H1 (cell line): ENCODE data around the gene PDGFA. TPM values are rescaled to one million over a fixed set of nuclear protein-coding genes. Genes with fewer than 3 reads are reported as not detected.

Experiments
- CTCF ChIA-PET: fragments of 300-600 bp; sonication (Branson Sonifier 250); formaldehyde crosslinking; loops from one replicate; lab custom pipeline; 2021; ENCODE audit not compliant: partially characterized antibody; lab: Charles Lee
- POLR2A ChIA-PET: fragments of 300-600 bp; sonication (Branson Sonifier 250); formaldehyde crosslinking; loops from one replicate; lab custom pipeline; 2021; ENCODE audit warnings: inconsistent platforms; ENCODE audit not compliant: partially characterized antibody; lab: Charles Lee
- DNase-seq, 2 experiments: peaks; one replicate each; pipeline versions ENCODE4 v3.0.0 to v3.0.0-alpha.2; 2010 to 2022; ENCODE audit warnings: low spot score in 2 of 2, low read depth in 1 of 2, mixed read lengths in 1 of 2
- FAIRE-seq: peaks from 2 replicates; lab custom pipeline; 2011; peaks lifted over from hg19 to GRCh38; lab: Jason Lieb, UNC
- H2AFZ ChIP-seq: 2 replicates; pipeline ENCODE4 v1.8.1; 2012; ENCODE audit warnings: low read length, inconsistent platforms
- H2AK5ac ChIP-seq: 2 replicates; pipeline ENCODE4 v1.6.1; 2013; ENCODE audit warnings: low read depth, low read length
- H2BK120ac ChIP-seq: replicated peaks from 2 replicates; pipeline ENCODE3; 2013; ENCODE audit warnings: low read depth, low read length, inconsistent platforms
- H2BK12ac ChIP-seq: 2 replicates; pipeline ENCODE4 v1.6.1; 2013; ENCODE audit warnings: low read depth, low read length
- H2BK15ac ChIP-seq: 2 replicates; pipeline ENCODE4 v1.6.1; 2013; ENCODE audit warnings: low read length
- H2BK20ac ChIP-seq: 2 replicates; pipeline ENCODE4 v1.6.1; 2013; ENCODE audit warnings: low read length
- H2BK5ac ChIP-seq: 2 replicates; pipeline ENCODE4 v1.6.1; 2013; ENCODE audit warnings: low read depth, low read length
- H3K14ac ChIP-seq: 2 replicates; pipeline ENCODE4 v1.6.1; 2013; ENCODE audit warnings: inconsistent platforms; ENCODE audit not compliant: insufficient read length
- H3K18ac ChIP-seq: 2 replicates; pipeline ENCODE4 v1.6.1; 2013; ENCODE audit warnings: low read length; ENCODE audit errors: extremely low read depth
- H3K23ac ChIP-seq: 2 replicates; pipeline ENCODE4 v1.6.1; 2013; ENCODE audit warnings: inconsistent platforms; ENCODE audit not compliant: insufficient read length
- H3K23me2 ChIP-seq: 2 replicates; pipeline ENCODE4 v1.6.1; 2013; ENCODE audit warnings: low read depth, low read length
- H3K27ac ChIP-seq: 2 replicates; pipeline ENCODE4 v1.6.1; 2011; ENCODE audit warnings: low read depth, low read length, inconsistent platforms
- H3K27me3 ChIP-seq, 4 experiments: replicated peaks in 1 of 4; 1 replicate in 1 of 4; 2 replicates in 3 of 4; pipeline versions ENCODE4 v1.6.1 to v1.8.1; 2011 to 2013; ENCODE audit warnings: low read length in 3 of 4, mild to moderate bottlenecking in 3 of 4, inconsistent platforms in 2 of 4, mixed read lengths in 2 of 4, moderate library complexity in 1 of 4; ENCODE audit not compliant: control insufficient read depth in 3 of 4, insufficient read depth in 3 of 4; ENCODE audit errors: extremely low read depth in 1 of 4
- H3K36me3 ChIP-seq, 4 experiments: 2 replicates each; pipeline versions ENCODE4 v1.6.1 to v1.8.1; 2011 to 2013; ENCODE audit warnings: mild to moderate bottlenecking in 4 of 4, low read length in 3 of 4, moderate library complexity in 2 of 4, control low read depth in 1 of 4, inconsistent platforms in 1 of 4; ENCODE audit not compliant: insufficient read depth in 4 of 4, control insufficient read depth in 2 of 4
- H3K4ac ChIP-seq: replicated peaks from 2 replicates; pipeline ENCODE3; 2013; ENCODE audit warnings: low read length, low read depth, mixed read lengths, inconsistent platforms; ENCODE audit not compliant: insufficient read length
- H3K4me1 ChIP-seq, 4 experiments: replicated peaks in 1 of 4; 1 replicate in 1 of 4; 2 replicates in 3 of 4; pipeline versions ENCODE4 v1.6.1 to v1.8.1; 2011 to 2013; ENCODE audit warnings: low read length in 3 of 4, inconsistent platforms in 2 of 4, mixed read lengths in 1 of 4; ENCODE audit not compliant: insufficient read depth in 4 of 4, control insufficient read depth in 3 of 4
- H3K4me2 ChIP-seq, 2 experiments: 2 replicates each; pipeline versions ENCODE4 v1.6.1 to v1.8.1; 2011 to 2013; ENCODE audit warnings: low read depth in 2 of 2, low read length in 2 of 2, control low read depth in 1 of 2, inconsistent platforms in 1 of 2, mild to moderate bottlenecking in 1 of 2; ENCODE audit not compliant: insufficient read depth in 1 of 2
- H3K4me3 ChIP-seq, 4 experiments: fragments of 200-600, 300-600 bp in 1 of 4; sonication (generic), shearing (Covaris generic), sonication (Bioruptor Twin) in 1 of 4; 2 replicates each; pipeline versions ENCODE4 v1.5.1 to v1.8.1; 2011 to 2016; ENCODE audit warnings: low read length in 4 of 4, low read depth in 3 of 4, control low read depth in 2 of 4, inconsistent platforms in 2 of 4, mild to moderate bottlenecking in 2 of 4, mixed read lengths in 1 of 4, moderate library complexity in 1 of 4; ENCODE audit not compliant: insufficient read depth in 2 of 4; ENCODE audit errors: extremely low read depth in 1 of 4
- H3K56ac ChIP-seq: replicated peaks from 2 replicates; pipeline ENCODE3; 2013; ENCODE audit warnings: low read depth, mild to moderate bottlenecking, mixed read lengths, low read length, inconsistent platforms; ENCODE audit not compliant: insufficient read length
- H3K79me1 ChIP-seq: 2 replicates; pipeline ENCODE4 v1.6.1; 2013; ENCODE audit warnings: low read depth, low read length, control low read depth
- H3K79me2 ChIP-seq, 2 experiments: 2 replicates each; pipeline versions ENCODE4 v1.6.1 to v1.8.1; 2012 to 2013; ENCODE audit warnings: low read length in 2 of 2, mild to moderate bottlenecking in 2 of 2, inconsistent platforms in 1 of 2; ENCODE audit not compliant: insufficient read depth in 2 of 2, control insufficient read depth in 1 of 2
- H3K9ac ChIP-seq, 4 experiments: replicated peaks in 1 of 4; 1 replicate in 1 of 4; 2 replicates in 3 of 4; pipeline versions ENCODE4 v1.6.1 to v1.8.1; 2011 to 2013; ENCODE audit warnings: low read depth in 3 of 4, low read length in 3 of 4, control low read depth in 2 of 4, mild to moderate bottlenecking in 2 of 4, moderate library complexity in 2 of 4, inconsistent platforms in 1 of 4; ENCODE audit errors: extremely low read depth in 1 of 4
- H3K9me3 ChIP-seq, 2 experiments: 2 replicates each; pipeline versions ENCODE4 v1.6.1 to v1.8.1; 2012 to 2013; ENCODE audit warnings: mild to moderate bottlenecking in 2 of 2, moderate library complexity in 2 of 2, control low read depth in 1 of 2, inconsistent platforms in 1 of 2, low read depth in 1 of 2, low read length in 1 of 2, mixed read lengths in 1 of 2; ENCODE audit not compliant: insufficient read depth in 2 of 2
- H4K20me1 ChIP-seq, 2 experiments: replicated peaks in 1 of 2; 2 replicates each; pipeline versions ENCODE3 to v1.8.1; 2011 to 2013; ENCODE audit warnings: inconsistent platforms in 2 of 2, low read length in 2 of 2, mild to moderate bottlenecking in 1 of 2; ENCODE audit not compliant: insufficient read depth in 2 of 2, control insufficient read depth in 1 of 2
- H4K5ac ChIP-seq: 2 replicates; pipeline ENCODE4 v1.6.1; 2013; ENCODE audit warnings: low read length, low read depth, mixed read lengths, inconsistent platforms; ENCODE audit not compliant: insufficient read length
- H4K8ac ChIP-seq: 2 replicates; pipeline ENCODE4 v1.8.0; 2013; ENCODE audit warnings: mild to moderate bottlenecking, moderate library complexity, low read length, inconsistent platforms; ENCODE audit not compliant: insufficient read depth; ENCODE audit errors: extremely low read depth
- H4K91ac ChIP-seq: replicated peaks from 2 replicates; pipeline ENCODE3; 2013; ENCODE audit warnings: low read length, mixed read lengths, inconsistent platforms; ENCODE audit not compliant: insufficient read length
- ASH2L ChIP-seq: fragments of 200-600, 300-600 bp; sonication (generic); IDR thresholded peaks from one replicate; pipeline ENCODE4 v1.7.1; 2017; ENCODE audit warnings: low read length
- CTBP2 ChIP-seq: IDR thresholded peaks from 2 replicates; pipeline ENCODE4 v1.7.0; 2011; ENCODE audit warnings: borderline replicate concordance, mild to moderate bottlenecking, moderate library complexity, mixed read lengths, low read length; ENCODE audit not compliant: insufficient read depth, insufficient read length
- EGR1 ChIP-seq: IDR thresholded peaks from 2 replicates; pipeline ENCODE4 v1.6.1; 2011; ENCODE audit warnings: low read depth, low read length, borderline replicate concordance
- EZH2 ChIP-seq: fragments of 200-600 bp; sonication (generic); IDR thresholded peaks from 2 replicates; pipeline ENCODE4 v1.7.1; 2012; ENCODE audit warnings: low read depth, mild to moderate bottlenecking, moderate library complexity, low read length, inconsistent platforms; ENCODE audit not compliant: severe bottlenecking
- GTF2F1 ChIP-seq: IDR thresholded peaks from 2 replicates; pipeline ENCODE4 v1.6.1; 2012; ENCODE audit warnings: low read depth, low read length, improper control_type of control experiment, borderline replicate concordance
- KDM4A ChIP-seq: IDR thresholded peaks from one replicate; pipeline ENCODE4 v1.7.1; 2012; ENCODE audit warnings: low read depth, mild to moderate bottlenecking, moderate library complexity, low read length, inconsistent platforms; ENCODE audit not compliant: severe bottlenecking
- POLR2AphosphoS5 ChIP-seq: IDR thresholded peaks from 2 replicates; pipeline ENCODE4 v1.6.1; 2011; ENCODE audit warnings: low read depth, low read length
- SIN3A ChIP-seq, 2 experiments: IDR thresholded peaks in 1 of 2; conservative IDR thresholded peaks in 1 of 2; 2 replicates each; pipeline ENCODE4 v1.6.1; 2011 to 2012; ENCODE audit warnings: low read length in 2 of 2, improper control_type of control experiment in 1 of 2, low read depth in 1 of 2, mild to moderate bottlenecking in 1 of 2
- SUZ12 ChIP-seq: fragments of 200-600 bp; sonication (generic); IDR thresholded peaks from 2 replicates; pipeline ENCODE4 v1.6.1; 2012; ENCODE audit warnings: mild to moderate bottlenecking, inconsistent platforms, low read length, moderate library complexity, mixed read lengths
- YY1 ChIP-seq: IDR thresholded peaks from 2 replicates; pipeline ENCODE4 v1.6.1; 2011; ENCODE audit warnings: low read depth, mild to moderate bottlenecking, low read length
- ZNF274 ChIP-seq: IDR thresholded peaks from 2 replicates; pipeline ENCODE4 v1.7.0; 2012; ENCODE audit warnings: low read length, borderline replicate concordance; ENCODE audit errors: extremely low read depth
- WGBS, 2 experiments: shearing (Covaris generic) in 1 of 2; methylation state at CpG; one replicate each; pipeline versions ENCODE4 v1.1.6 to v1.1.7; 2013 to 2015; ENCODE audit warnings: low lambda C conversion rate in 2 of 2, mixed read lengths in 2 of 2, inconsistent platforms in 1 of 2, low coverage in 1 of 2, missing lambda C conversion rate in 1 of 2; ENCODE audit not compliant: insufficient replicate concordance in 2 of 2, insufficient coverage in 1 of 2, insufficient read length in 1 of 2; ENCODE audit errors: extremely low coverage in 1 of 2, missing lambda C conversion rate in 1 of 2; 5-methylcytosine and 5-hydroxymethylcytosine counted together
- polyA plus RNA-seq, 7 experiments: library from polyadenylated mRNA; depleted of rRNA in 3 of 7; stranded (reverse) in 5 of 7; unstranded in 2 of 7; fragments of >200 nt in 5 of 7; fragments of 200-250 nt in 2 of 7; gene quantifications; 1 replicate in 5 of 7; 2 replicates in 1 of 7; 4 replicates in 1 of 7; pipeline versions ENCODE4 v1.2.1 to v1.2.3, GENCODE V29; 2011 to 2013; ENCODE audit warnings: missing spikeins in 2 of 7, mixed read lengths in 2 of 7
- total RNA-seq: library from RNA; stranded (reverse); fragmentation: NEBNext Ultra II Directional; extraction: Animal tissue kit (Norgen Biotek cat#: 25700); gene quantifications from 2 replicates; pipeline ENCODE4 v1.2.1, GENCODE V29; 2021

The PDGFA gene
- total and polyA plus RNA-seq, 2 of the 8 experiments (the other 6 are each of a cell fraction or from before 2014, with no cell fraction given) = 21.1 to 43.0 TPM

DNA sequence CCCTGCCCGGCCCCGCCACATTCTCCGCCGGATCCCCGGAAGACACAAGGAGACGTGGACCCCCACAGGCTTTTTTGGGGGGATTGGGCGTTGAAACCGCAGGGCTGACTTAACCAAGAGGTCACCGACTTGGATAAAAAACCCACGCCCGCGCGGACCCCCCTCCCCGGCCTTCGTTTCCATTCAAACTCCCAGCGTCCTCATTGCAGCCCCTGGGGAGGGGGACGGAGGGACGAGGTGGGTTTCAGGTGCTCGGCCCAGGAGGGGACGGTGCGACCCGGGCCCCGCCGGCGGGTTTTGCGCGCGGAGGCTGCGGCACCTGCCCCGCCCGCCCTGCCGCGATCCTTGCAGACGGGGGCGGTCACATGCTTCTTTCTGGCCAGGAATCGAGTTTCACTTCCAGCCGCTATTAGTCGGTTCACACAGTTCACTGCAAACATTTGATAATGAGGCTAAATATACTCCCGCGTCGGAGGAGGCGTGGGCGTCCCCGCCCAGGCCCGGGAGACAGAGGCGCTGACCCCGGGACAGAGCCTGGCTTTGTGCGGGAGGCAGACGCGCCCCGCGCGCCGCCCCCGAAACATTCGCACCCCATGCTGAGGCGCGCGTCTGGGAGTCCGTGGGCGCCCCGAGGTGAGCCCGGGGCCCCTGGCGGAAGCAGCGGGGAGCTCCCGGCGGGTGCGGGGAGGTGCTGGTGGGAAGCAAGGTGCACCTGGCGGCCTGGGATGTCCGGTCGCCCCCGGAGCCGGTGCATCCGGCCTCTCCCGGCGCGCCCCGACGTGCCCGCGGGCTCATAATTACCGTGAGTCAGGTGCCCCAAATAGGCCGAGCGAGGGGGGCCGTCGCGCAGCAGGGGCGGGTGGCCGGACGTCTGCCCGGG lies 2.7 kb upstream of the PDGFA start:
- FAIRE-seq (no peak), DNase-seq (no peak)
- Histone ChIP-seq H2AK5ac (no peak overlapping the region), H3K23me2 (peaks cover 31% of the 10 kb centered on the region), H3K27me3 (peaks cover 25 to 44% (median 33%) of the 10 kb centered on the region in 4 experiments), H2BK5ac (no peak overlapping the region), H3K18ac (no peak overlapping the region; the same call in 1 of the 2 replicates), H3K79me1 (no peaks in the 10 kb centered on the region), H3K4me2 (peak overlapping the region; percentile 61 to 77), H3K9me3 (no peaks in the 10 kb centered on the region), H3K14ac (no peak overlapping the region), H4K20me1 (peaks cover 0 to 5% of the 10 kb centered on the region in 2 experiments), H4K91ac (no peak overlapping the region), H2BK12ac (no peak overlapping the region), H4K5ac (no peak overlapping the region), H3K27ac (no peak overlapping the region), H3K4me1 (peaks cover 0 to 17% (median 9%) of the 10 kb centered on the region in 4 experiments; a peak in 5 of 7 replicates), H3K4me3 (peak overlapping the region; percentile 9 to 63 (median 42))
- POLR2A ChIA-PET = interaction anchor here (1.4 kb wide), 2 partner anchors 16 to 42 kb away, joined by 3 to 4 read pairs; no protein-coding TSS in a partner anchor
- no peak for TF ChIP-seq POLR2AphosphoS5
- peak; percentile 61 for TF ChIP-seq EZH2
- no peak for TF ChIP-seq YY1
- peak; percentile 49 for TF ChIP-seq CTBP2
- no peak for TF ChIP-seq GTF2F1
- TF ChIP-seq SUZ12 = peak; percentile 82
- no peak for TF ChIP-seq SIN3A (conservative IDR thresholded peaks at IDR 0.05 in 1 of 2, IDR thresholded peaks at IDR 0.05 in 1 of 2; ENCODE audit: low read depth in 1 of 2, low read length in 2 of 2)
- peak; percentile 10 for TF ChIP-seq KDM4A
- 0 out of 2 replicates have a peak, but pooled peaks have one; percentile 59 for TF ChIP-seq EGR1
- peak; percentile 36 for TF ChIP-seq ASH2L
- TF ChIP-seq ZNF274 = no peak
- TF ChIP-seq, all 59 proteins: peak for 6
- Histone ChIP-seq H3K4ac (no peak overlapping the region), H2AFZ (no peak overlapping the region), H3K23ac (no peak overlapping the region), H3K79me2 (peaks cover 0 to 11% of the 10 kb centered on the region in 2 experiments; a peak in 3 of 4 replicates), H3K36me3 (no peaks in the 10 kb centered on the region; a peak in 1 of 8 replicates), H3K9ac (no peak overlapping the region), H2BK20ac (no peak overlapping the region), H2BK15ac (0 out of 2 replicates have a peak overlapping the region, but pooled peaks have one; percentile 29), H2BK120ac (no peak overlapping the region), H4K8ac (peak overlapping the region; percentile 68), H3K56ac (no peak overlapping the region)
- CTCF ChIA-PET = interaction anchor here (0.6 to 1.3 kb wide), 4 partner anchors 50 to 251 kb away, joined by 3 to 4 read pairs (median 3); no protein-coding TSS in a partner anchor
- 4% methylated on average over 81 of the region's 91 CpGs; no CpG with 5 or more reads in 1 of the 2 experiments for WGBS, 2 experiments
